ENCODE measurements around the gene BEST3.

The BEST3 gene

GRCh38 chr12:69698769-69699540 lies at the start of gene BEST3:
TSS of gene BEST3 (minus strand) at chr12:69699303. CDS start at chr12:69697798, 1,505 bp downstream.
- no peak for DNase-seq (ENCODE audit: low spot score)

GRCh38 chr12:69744109-69744508 lies 45.0 kb upstream of the BEST3 start:
- DNase-seq (ENCODE audit: low spot score): no peak

- peak; percentile 63 for DNase-seq (ENCODE audit: low spot score)
Observed at GRCh38 chr12:69739287-69740191, 40.4 kb upstream of the BEST3 start.

GRCh38 chr12:69738351-69739286 lies 39.5 kb upstream of the BEST3 start, which contains the start of gene RAB3IP:
TSS of gene RAB3IP (plus strand) at chr12:69738860. CDS start at chr12:69755409, 16,549 bp downstream.
- peak; percentile 91 for DNase-seq (ENCODE audit: low spot score)

DNA sequence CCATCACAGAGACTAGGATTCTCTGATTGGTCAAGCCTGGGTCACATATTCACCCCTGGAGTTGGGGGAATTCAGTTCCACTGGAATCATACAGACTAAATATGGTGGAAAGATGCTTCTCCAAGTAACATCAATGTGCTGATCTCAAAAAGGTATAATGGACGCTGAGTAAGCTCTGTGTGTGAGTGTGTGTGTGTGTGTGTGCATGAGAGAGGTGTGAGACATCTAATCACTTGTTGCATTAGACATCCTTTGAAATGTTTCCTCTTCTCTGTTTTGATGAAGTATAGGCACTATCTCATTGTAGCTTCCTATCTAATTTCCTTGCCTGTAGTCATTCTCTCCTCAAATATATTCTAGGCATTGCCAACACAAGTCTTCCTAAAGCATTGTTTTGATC lies 34.5 kb upstream of the BEST3 start:
- no peak for DNase-seq (ENCODE audit: low spot score)

DNA sequence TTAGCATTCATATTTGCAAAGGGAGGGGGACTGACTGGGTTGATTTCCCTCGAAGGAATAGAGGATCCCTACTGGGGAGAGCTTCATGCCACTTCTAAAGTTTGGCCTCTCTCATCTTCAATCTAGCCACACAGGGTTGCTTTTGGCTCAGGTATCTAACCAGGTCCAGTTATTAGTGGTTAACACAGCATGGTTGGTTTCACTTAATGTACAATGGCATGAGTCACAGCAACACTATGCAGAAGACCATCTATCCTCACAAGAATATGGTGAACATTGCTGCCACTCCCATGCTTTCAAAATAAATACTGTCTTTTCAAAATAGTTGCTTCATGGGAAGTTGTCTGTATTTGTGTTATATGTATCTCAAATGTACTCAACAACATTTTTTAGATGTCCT lies 33.0 kb upstream of the BEST3 start:
- no peak for DNase-seq (ENCODE audit: low spot score)

DNA sequence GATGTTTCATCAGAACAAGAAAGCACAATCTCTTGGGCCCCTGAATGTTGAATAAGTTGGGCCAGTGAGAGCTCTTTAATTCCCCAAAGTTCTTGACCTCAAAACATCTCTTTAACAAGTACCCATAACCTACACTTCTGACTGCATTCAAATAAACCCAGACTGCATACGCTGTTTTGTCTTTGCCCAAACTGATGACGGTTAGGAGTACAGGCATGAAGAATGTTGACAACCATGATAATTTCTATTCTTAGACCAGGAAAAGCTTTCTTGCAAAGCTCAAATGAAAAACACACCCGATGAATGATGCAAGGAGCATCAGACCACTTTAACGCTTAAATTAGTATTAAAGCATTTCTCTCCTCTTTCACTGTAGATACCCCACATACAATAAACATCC lies 27.8 kb upstream of the BEST3 start:
- no peak for DNase-seq (ENCODE audit: low spot score)

DNA sequence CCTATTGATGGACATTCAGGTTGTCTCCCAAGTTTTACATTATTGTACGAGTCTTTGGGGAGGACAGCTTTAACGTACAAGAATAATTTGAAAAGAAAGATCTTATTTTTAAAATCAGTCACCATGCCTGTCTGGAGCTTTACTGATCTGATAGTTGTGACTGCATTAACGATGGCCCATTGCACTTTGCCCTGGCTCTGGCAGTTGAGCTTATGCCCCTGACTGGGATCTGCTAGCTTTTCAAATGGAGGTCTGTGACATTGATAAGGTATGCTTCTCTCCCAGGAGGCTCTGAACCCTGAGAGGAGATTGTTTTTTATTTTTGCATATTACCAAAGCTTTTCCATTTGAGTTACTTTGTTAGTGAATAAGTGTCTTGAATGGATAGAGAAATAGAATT lies 21.6 kb upstream of the BEST3 start:
- DNase-seq (ENCODE audit: low spot score): no peak

DNA sequence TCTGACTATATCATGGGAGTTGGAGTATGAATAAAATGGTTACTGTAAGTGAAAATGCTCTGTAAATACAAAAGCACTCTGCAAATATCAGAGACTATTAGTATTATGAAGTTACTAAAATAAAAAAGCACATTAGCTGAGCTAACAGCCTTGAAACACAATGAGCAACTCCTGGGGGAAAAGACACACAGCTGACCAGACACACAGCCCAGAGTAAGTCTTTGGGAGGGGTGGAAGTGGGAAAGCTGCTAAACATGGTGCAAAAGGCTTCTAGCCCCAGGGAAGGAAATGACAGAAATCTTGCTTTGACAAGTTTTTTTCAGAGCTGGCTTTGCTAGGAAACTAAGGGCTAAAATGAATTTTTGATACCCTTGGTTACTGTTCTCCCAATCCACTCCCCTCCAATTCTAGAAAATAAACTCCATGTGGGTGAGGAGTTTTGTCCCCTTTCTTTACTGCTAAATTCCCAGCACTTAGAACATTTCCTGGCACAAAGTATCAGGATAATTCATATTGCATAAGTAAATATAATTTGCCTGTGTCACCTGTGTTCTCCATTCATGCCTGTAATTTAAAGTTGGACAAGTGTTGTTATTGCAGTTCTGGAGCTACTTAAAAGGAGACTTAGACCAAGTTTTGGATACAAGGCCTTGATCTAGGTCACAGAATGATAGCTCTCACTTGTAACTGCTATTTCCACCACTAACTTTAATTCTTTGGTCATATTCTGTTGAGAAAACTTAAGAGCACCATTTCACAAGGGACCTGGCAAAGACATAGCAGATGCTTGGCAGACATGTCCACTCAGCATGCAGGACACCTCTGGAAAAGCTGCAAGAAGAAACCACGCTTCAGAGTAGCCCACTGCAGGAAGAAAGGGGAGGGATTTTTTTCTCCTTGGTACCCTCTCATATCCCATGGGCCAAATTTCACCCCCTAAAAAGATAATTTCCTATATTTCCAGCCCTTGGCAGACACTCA lies 20.5 kb upstream of the BEST3 start:
- no peak for DNase-seq (ENCODE audit: low spot score)

- DNase-seq (ENCODE audit: low spot score): no peak
Observed at GRCh38 chr12:69714542-69714941, 15.4 kb upstream of the BEST3 start.

DNA sequence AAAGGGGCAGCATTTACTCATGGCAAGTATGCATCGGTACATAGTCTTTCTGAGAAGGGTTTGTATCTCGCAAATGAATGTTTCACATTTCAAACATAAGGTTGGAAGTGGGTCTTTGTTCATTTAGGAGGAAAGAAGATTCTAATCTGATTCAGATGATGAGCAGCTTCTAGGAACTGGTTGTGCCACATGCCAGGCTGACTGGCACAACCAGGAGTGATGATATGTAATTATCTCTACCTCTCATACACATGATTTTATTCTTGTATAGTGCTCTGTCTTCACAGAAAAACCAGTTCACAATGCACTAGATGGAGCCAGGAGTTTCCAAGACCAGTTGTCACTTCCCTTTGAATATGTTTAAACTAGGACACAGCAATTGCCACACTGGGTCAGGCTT lies 13.7 kb upstream of the BEST3 start:
- no peak for DNase-seq (ENCODE audit: low spot score)

- no peak for DNase-seq (ENCODE audit: low spot score)
Observed at GRCh38 chr12:69708649-69709048, 9.5 kb upstream of the BEST3 start.

- no peak for DNase-seq (ENCODE audit: low spot score)
Observed at GRCh38 chr12:69704357-69704756, 5.3 kb upstream of the BEST3 start.

- DNase-seq (ENCODE audit: low spot score): no peak
Observed at GRCh38 chr12:69703146-69703642, 4.1 kb upstream of the BEST3 start.

- DNase-seq (ENCODE audit: low spot score): no peak
Observed at GRCh38 chr12:69701826-69702225, 2.7 kb upstream of the BEST3 start.

DNA sequence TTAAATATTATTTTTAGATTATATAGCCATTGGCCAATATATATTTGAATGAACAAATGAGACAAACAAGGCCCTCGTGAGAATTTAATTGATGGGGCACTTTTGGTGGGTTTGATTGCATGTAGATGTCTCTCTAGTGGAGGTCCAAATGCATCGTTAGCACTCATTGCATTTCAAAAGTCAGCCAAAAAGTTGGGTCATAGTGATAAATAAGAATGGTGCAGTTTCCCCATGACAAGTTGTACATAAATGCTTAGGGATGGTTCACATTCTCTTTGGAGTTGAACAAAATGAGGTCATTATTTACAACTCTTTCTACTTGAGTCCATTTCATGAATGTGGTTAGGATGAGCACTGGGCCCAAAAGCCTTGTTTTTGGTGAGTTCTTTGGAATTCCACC lies 1.0 kb downstream of the BEST3 start:
- no peak for DNase-seq (ENCODE audit: low spot score)

DNA sequence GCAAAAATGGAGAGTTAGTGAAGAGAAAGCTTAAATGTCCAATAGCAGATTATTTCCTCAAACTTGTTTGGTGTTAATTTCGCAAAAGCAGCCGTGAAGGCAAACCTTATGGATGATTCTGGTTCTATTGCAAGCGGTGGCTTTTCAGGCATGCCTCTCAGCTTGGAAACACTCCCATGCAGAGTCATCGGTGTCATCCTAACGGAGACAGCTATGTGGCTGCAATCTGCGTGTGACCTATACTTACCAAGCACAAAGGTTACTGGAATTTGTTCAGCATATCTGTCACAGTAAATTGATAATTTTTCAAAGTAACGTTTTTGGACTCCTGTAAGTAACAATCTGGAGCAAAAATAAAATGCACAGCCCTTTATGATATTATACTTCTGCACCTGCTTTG lies 5.0 kb downstream of the BEST3 start:
- no peak for DNase-seq (ENCODE audit: low spot score)

DNA sequence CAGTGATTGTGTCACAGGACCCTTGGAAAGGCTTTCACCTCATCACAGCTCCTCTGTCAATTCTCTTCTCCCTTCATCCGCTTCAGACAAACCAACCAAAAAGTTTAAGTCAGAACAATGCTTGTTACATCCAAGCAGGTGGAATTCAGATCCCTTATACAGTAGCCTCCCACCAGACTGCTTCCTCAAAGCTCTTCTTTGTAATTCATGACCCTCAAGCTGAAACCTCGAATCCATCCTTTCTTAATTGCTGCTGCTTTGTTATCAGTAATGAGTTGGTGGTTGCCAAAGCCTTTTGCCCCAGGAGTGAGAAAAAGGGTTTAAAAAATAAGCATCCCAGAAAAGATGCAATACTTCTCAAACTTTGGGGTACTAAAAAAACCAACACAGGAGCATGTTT lies 9.5 kb downstream of the BEST3 start:
- DNase-seq (ENCODE audit: low spot score): no peak

DNA sequence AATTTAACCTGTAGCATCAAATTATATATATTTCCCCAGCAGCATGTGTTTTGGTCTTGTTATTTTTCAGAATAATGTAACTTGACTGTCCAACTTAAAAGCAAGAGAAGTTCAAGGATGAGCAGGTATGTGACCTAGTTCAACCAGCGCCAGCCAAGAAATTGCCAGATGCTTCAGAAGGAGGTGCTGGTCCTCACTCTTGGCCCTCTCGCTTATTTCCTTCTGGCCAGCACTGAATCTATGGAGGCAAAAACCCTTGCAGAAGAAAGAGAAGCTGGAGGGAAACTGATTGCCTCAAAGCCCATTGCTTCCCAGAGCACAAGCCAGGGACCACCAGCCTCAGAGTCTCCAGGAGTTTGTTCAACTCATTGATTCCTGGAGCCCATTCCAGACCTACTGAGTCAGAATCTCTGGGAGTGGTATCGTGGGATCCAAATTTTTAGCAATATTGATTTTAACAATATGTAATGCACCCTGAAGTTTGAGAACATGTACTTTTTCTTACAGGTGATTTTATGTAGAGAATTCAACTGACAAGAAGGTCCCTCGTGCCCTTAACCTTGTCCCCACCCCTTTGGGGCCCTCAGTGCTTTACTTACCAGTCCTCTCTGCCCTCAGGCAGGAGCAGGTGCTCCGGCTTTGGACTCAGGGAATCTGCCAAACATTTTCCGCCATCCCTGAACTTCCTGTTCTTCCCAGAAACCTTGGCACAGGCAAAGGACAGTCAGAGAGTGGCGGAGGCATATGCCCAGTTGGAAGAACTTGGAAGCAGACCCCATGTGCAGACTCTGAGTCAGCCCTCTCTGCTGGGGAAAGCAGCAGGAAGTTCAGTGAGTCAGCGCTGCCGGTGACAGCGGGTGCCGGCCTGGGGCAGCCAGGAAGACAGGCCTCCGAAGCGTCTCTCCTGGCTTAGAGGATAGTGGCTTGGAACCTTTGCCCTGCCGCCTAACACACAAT lies 10.4 kb downstream of the BEST3 start:
- DNase-seq (ENCODE audit: low spot score): peak; percentile 17
